Omental fat pad (tissue), 4 donors: ENCODE measurements around the gene FBN1. TPM values are rescaled to one million over a fixed set of nuclear protein-coding genes. Genes with fewer than 3 reads are reported as not detected.

Experiments
- ATAC-seq: fragments of 150-250 bp; one replicate; pipeline ENCODE4 v1.9.1; 2016; ENCODE audit warnings: mild to moderate bottlenecking, moderate library complexity; ENCODE audit not compliant: low FRiP score
- DNase-seq: peaks from one replicate; pipeline ENCODE4 v3.0.0-alpha.2; 2019; ENCODE audit warnings: low spot score
- CTCF ChIP-seq, 3 donors: fragments of 450-650 bp; IDR thresholded peaks; one replicate each; pipeline ENCODE4 v1.5.1; 2016 to 2017; ENCODE audit warnings: antibody characterized with exemption in 3 of 3, mild to moderate bottlenecking in 3 of 3, moderate library complexity in 2 of 3
- total RNA-seq, 4 donors: library from RNA; depleted of rRNA; stranded (reverse); fragments of >200 nt; gene quantifications; one replicate each; pipeline ENCODE4 v1.1.0, GENCODE V29; 2016

Gene FBN1
- total RNA-seq, 4 donors from 2014 or later = 91.5 to 413 (median 137) TPM

- ATAC-seq (no peak), DNase-seq (no peak)
- TF ChIP-seq CTCF (IDR thresholded peaks at IDR 0.05) = no peak
Measured at GRCh38 chr15:48425051-48425450, 220.5 kb downstream of the FBN1 start.

- ATAC-seq (no peak), DNase-seq (no peak)
- no peak for TF ChIP-seq CTCF (IDR thresholded peaks at IDR 0.05)
Measured at GRCh38 chr15:48423896-48424475, 221.5 kb downstream of the FBN1 start.

- no peak for ATAC-seq
- no peak for TF ChIP-seq CTCF (IDR thresholded peaks at IDR 0.05)
Measured at GRCh38 chr15:48423342-48423741, 222.2 kb downstream of the FBN1 start.

GRCh38 chr15:48422401-48422800 is 223.1 kb downstream of the FBN1 start:
- no peak for TF ChIP-seq CTCF (IDR thresholded peaks at IDR 0.05)
- DNase-seq (no peak), ATAC-seq (no peak)

More at GRCh38 chr15:48423342-48423741, 222.2 kb downstream of the FBN1 start:
- DNase-seq = no peak

- no peak for DNase-seq
- no peak for TF ChIP-seq CTCF (IDR thresholded peaks at IDR 0.05)
- no peak for ATAC-seq
Measured at GRCh38 chr15:48421362-48421761, 224.1 kb downstream of the FBN1 start.

- ATAC-seq = no peak
- TF ChIP-seq CTCF (IDR thresholded peaks at IDR 0.05) = no peak
- no peak for DNase-seq
Measured at GRCh38 chr15:48419896-48420295, 225.6 kb downstream of the FBN1 start.

GRCh38 chr15:48418343-48418742 is 227.2 kb downstream of the FBN1 start:
- DNase-seq (no peak), ATAC-seq (no peak)
- no peak for TF ChIP-seq CTCF (IDR thresholded peaks at IDR 0.05)
